ENCODE data around the gene BRAF.

DNA sequence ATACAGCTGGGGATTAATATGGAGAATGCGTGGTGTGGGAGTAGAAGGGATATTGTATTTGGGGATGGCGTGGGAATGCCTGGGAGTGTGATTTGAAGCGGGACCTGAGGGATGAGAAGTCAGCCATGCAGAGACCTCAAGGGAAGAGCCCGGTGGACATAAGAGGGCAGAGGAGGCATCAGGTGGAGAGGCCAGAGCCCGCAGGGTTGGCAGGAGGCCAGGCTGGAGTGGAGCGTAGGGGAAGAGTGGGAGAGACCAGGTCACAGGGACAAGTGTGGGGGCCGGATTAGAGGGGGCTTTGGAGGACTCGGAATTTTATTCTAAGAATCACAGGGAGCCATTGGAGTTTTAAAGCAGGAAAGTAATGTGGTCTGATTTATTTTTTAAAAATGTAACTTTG, 226.3 kb downstream of the BRAF start:
- no peak for TF ChIP-seq ISL1 (CRISPR knock-in tag; IDR thresholded peaks at IDR 0.05)
- TF ChIP-seq ZFP3 (CRISPR knock-in tag; IDR thresholded peaks at IDR 0.05): no peak
- TF ChIP-seq, protein P1, sequence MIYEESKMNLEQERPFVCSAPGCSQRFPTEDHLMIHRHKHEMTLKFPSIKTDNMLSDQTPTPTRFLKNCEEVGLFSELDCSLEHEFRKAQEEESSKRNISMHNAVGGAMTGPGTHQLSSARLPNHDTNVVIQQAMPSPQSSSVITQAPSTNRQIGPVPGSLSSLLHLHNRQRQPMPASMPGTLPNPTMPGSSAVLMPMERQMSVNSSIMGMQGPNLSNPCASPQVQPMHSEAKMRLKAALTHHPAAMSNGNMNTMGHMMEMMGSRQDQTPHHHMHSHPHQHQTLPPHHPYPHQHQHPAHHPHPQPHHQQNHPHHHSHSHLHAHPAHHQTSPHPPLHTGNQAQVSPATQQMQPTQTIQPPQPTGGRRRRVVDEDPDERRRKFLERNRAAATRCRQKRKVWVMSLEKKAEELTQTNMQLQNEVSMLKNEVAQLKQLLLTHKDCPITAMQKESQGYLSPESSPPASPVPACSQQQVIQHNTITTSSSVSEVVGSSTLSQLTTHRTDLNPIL (CRISPR knock-in tag; IDR thresholded peaks at IDR 0.05; ENCODE audit: low read depth): no peak
- TF ChIP-seq CSDC2 (CRISPR knock-in tag; IDR thresholded peaks at IDR 0.05): no peak
